ENCODE results near the gene BAZ1B. TPM values are rescaled to one million over a fixed set of nuclear protein-coding genes. Genes with fewer than 3 reads are reported as not detected.

Gene BAZ1B
- total RNA-seq, 1 experiment from 2014 or later, result 70.7 TPM

Small RNAs within 50 kb of the gene (small RNA-seq; reads per million reads assigned to genes)
- gene RF00019 (not detected), gene RNU6-1198P (not detected)

Other genes starting within 250 kb of the BAZ1B start
- gene NSUN5, start 213.5 kb downstream of the BAZ1B start, total RNA-seq (2014; rRNA removed; shearing (Covaris generic)), result 50.2 and 50.3 TPM in 2 replicates
- not detected in 2 replicates for gene TRIM50, start 194.2 kb downstream of the BAZ1B start, total RNA-seq (2014; rRNA removed; shearing (Covaris generic))
- not detected in 2 replicates for gene FKBP6, start 194.1 kb downstream of the BAZ1B start, total RNA-seq (2014; rRNA removed; shearing (Covaris generic))
- 0.10 TPM in 1 of 2 replicates, not detected in the other for gene FZD9, start 88.5 kb downstream of the BAZ1B start, total RNA-seq (2014; rRNA removed; shearing (Covaris generic))
- 40.9 and 49.6 TPM in 2 replicates for gene BCL7B, start 35.4 kb upstream of the BAZ1B start, total RNA-seq (2014; rRNA removed; shearing (Covaris generic))
- gene TBL2, start 56.3 kb upstream of the BAZ1B start, total RNA-seq (2014; rRNA removed; shearing (Covaris generic)), result 34.7 and 57.3 TPM in 2 replicates
- gene MLXIPL, start 102.2 kb upstream of the BAZ1B start, total RNA-seq (2014; rRNA removed; shearing (Covaris generic)), result not detected in 2 replicates
- gene VPS37D, start 145.5 kb upstream of the BAZ1B start, total RNA-seq (2014; rRNA removed; shearing (Covaris generic)), result 4.7 and 6.2 TPM in 2 replicates
- gene DNAJC30, start 161.2 kb upstream of the BAZ1B start, total RNA-seq (2014; rRNA removed; shearing (Covaris generic)), result 3.8 and 11.9 TPM in 2 replicates
- 78.8 and 82.9 TPM in 2 replicates for gene BUD23, start 161.3 kb upstream of the BAZ1B start, total RNA-seq (2014; rRNA removed; shearing (Covaris generic))
- 51.6 and 69.7 TPM in 2 replicates for gene STX1A, start 197.4 kb upstream of the BAZ1B start, total RNA-seq (2014; rRNA removed; shearing (Covaris generic))
- gene ABHD11, start 216.5 kb upstream of the BAZ1B start, total RNA-seq (2014; rRNA removed; shearing (Covaris generic)), result 46.2 and 50.5 TPM in 2 replicates
- gene CLDN3, start 248.0 kb upstream of the BAZ1B start, total RNA-seq (2014; rRNA removed; shearing (Covaris generic)), result not detected in 2 replicates